Omental fat pad (tissue), 4 donors: ENCODE results near the gene CMSS1. TPM values are rescaled to one million over a fixed set of nuclear protein-coding genes. Genes with fewer than 3 reads are reported as not detected.

ENCODE experiments used
- ATAC-seq: fragments of 150-250 bp; one replicate; pipeline ENCODE4 v1.9.1; 2016; ENCODE audit warnings: mild to moderate bottlenecking, moderate library complexity; ENCODE audit not compliant: low FRiP score
- DNase-seq: peaks from one replicate; pipeline ENCODE4 v3.0.0-alpha.2; 2019; ENCODE audit warnings: low spot score
- CTCF ChIP-seq, 3 donors: fragments of 450-650 bp; IDR thresholded peaks; one replicate each; pipeline ENCODE4 v1.5.1; 2016 to 2017; ENCODE audit warnings: antibody characterized with exemption in 3 of 3, mild to moderate bottlenecking in 3 of 3, moderate library complexity in 2 of 3
- total RNA-seq, 4 donors: library from RNA; depleted of rRNA; stranded (reverse); fragments of >200 nt; gene quantifications; one replicate each; pipeline ENCODE4 v1.1.0, GENCODE V29; 2016

Gene CMSS1
- total RNA-seq, 4 donors from 2014 or later, result 16.9 to 29.3 (median 21.1) TPM

- TF ChIP-seq CTCF (IDR thresholded peaks at IDR 0.05), result no peak
- no peak for DNase-seq
- ATAC-seq, result no peak
These were observed 151.5 kb downstream of the CMSS1 start for GRCh38 chr3:99969136-99969535.

GRCh38 chr3:99970198-99970597 is 152.5 kb downstream of the CMSS1 start:
- ATAC-seq (no peak), DNase-seq (no peak)
- no peak for TF ChIP-seq CTCF (IDR thresholded peaks at IDR 0.05)

GRCh38 chr3:99971761-99972160 is 154.1 kb downstream of the CMSS1 start:
- ATAC-seq (no peak), DNase-seq (no peak)
- no peak for TF ChIP-seq CTCF (IDR thresholded peaks at IDR 0.05)

- ATAC-seq (no peak), DNase-seq (no peak)
- no peak for TF ChIP-seq CTCF (IDR thresholded peaks at IDR 0.05)
These were observed 154.9 kb downstream of the CMSS1 start for GRCh38 chr3:99972380-99973104.

- TF ChIP-seq CTCF (IDR thresholded peaks at IDR 0.05), result no peak
- ATAC-seq (no peak), DNase-seq (no peak)
These were observed 157.3 kb downstream of the CMSS1 start for GRCh38 chr3:99974989-99975388.

GRCh38 chr3:99976584-99976983 is 158.9 kb downstream of the CMSS1 start:
- no peak for DNase-seq
- no peak for ATAC-seq
- TF ChIP-seq CTCF (IDR thresholded peaks at IDR 0.05), result no peak

- no peak for TF ChIP-seq CTCF (IDR thresholded peaks at IDR 0.05)
- DNase-seq (no peak), ATAC-seq (no peak)
These were observed 160.6 kb downstream of the CMSS1 start for GRCh38 chr3:99978221-99978620.
